Stimulated activated CD4-positive, alpha-beta T cell treated with anti-CD3 and anti-CD28 coated beads, Interleukin-15, amount 100 ng/mL, for 48 hours (primary cell): ENCODE measurements around the gene TMEM135.
"Not testable (repeated sequence)": the region's sequence is repeated elsewhere in the genome, so short reads cannot be mapped to it uniquely, and the experiment has no call there.

Experiments
- DNase-seq, 2 donors: peaks; one replicate each; pipeline ENCODE4 v3.0.0-alpha.2; 2020; ENCODE audit warnings: low read depth in 2 of 2

Gene TMEM135

DNA sequence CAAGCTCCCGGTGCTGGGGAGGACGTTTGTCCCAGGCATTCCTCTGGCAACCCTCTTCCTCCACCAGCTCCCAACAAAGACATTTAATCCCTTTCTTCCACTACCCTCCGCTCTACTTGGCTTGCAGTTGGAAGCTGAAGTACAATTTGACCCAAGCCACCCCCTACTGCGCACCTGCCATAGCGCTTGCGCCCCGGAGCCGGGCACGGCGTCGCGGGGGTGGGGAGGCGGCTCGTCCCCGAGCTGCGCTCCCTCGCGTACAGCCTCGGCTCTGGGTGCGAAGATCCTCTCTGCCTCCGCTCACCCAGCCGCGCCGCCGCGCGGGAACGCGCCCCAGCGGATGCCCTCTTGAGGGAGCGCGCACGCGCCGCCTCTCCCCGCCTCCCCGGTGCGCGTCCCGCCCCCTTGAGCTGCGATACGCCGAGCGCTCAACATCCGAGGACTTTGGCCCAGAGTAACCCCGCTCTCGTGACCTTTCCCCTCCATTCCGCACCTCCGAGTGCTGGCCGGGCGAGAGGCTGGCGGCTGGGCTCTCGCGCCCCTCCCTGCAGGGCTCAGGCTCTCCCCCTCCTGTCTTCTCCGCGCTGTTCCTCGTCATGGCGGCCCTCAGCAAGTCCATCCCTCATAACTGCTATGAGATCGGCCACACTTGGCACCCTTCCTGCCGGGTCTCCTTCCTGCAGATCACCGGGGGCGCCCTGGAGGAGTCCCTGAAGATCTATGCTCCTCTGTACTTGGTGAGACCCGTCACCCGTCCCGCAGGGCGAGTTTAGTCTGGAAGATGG is at the start of gene TMEM135:
Gene TMEM135, plus strand, starts transcription at position 485 of the 785 bp plus-strand sequence. Its CDS starts 112 bp downstream, at position 597.
- DNase-seq = peak; percentile 89 to 93

DNA sequence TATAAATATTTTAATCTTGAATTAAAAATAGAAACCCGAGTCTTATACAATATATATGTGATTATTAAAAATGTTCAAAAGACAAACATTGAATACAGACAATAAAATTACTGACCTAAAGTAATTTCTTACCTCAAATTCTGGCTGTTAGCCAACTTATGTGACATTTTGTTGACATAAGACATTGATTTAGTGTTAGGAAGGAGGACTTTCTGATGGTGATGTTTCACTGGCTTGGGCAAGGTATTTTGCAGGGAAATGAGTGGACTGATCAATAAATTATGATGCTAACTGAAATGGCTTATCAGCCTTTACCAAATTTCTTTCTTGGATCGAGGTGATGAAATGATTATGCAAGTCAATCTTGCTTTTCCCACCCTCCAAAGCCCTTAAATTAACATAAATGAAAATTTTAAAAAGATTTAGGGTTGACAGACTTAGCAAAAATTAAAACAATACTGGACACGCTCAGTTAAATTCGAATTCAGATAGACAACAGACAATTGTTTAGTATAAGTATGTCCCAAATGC is 49.3 kb upstream of the TMEM135 start:
- no peak for DNase-seq

DNA sequence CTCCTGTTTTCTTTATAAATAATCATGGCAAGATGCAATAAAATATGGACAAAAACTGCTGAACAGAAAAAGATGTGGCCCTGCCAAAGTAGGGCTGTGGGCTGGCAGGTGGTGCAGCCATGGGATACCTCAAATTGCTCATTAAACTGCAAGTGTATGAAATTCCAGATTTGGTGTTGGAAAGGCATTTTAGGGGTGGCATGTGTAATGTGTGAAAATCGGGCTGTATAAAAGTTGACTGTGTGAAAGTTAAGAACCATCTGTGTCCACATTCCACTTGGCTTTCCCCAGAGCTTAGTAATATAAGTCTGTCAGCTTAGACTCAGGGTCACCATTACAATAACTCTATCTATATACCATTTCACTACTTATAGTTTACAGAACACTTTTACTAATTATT is 47.7 kb upstream of the TMEM135 start:
- no peak for DNase-seq

DNA sequence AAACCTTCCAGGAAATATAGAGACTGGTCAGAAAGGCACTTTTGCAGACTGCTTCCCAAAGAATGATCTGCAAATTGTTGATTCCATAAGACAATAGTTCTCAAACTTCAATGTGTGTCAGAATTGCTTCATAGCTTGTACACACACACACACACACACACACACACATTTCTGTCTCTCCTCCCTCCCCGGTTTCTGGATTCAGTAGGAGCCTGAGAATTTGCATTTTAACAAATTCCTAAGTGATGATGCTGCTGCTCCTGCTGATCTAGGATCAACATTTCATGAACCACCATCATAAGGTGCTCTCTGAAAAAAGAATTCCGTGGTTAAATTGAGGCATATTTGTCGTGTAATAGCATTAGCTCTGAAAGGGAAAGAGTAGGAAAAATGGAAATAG is 47.2 kb upstream of the TMEM135 start:
- DNase-seq = no peak

DNA sequence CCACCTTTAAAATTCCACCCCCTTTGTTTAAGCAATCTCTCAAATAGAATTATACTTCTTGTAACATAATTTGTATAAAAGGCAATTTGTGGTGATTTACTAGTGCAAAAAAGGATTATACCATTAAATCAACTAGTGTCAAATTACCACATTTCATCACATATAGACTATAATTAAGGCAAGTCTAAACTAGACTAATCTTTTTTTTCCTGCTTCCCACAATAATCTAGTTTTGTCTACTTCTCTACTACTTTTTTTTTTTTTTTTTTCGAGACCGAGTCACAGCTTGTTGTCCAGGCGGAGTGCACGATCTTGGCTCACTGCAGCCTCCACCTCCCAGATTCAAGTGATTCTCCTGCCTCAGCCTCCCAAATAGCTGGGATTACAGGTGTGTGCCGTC is 46.4 kb upstream of the TMEM135 start:
- DNase-seq = no peak

DNA sequence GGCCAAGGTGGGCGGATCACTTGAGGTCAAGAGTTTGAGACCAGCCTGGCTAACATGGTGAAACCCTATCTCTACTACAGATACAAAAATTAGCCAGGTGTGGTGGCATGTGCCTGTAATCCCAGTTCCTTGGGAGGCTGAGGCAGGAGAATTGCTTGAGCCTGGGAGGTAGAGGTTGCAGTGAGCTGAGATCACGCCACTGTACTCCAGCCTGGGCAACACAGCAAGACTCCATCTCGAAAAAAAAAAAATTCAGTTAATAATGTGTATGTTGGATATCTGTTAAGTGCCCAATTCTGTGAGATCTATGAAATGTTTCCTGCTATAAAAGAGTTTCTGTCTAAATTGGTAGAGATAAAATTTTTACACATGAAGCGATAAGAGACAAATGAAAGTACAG is 45.4 kb upstream of the TMEM135 start:
- DNase-seq = not testable (repeated sequence)

DNA sequence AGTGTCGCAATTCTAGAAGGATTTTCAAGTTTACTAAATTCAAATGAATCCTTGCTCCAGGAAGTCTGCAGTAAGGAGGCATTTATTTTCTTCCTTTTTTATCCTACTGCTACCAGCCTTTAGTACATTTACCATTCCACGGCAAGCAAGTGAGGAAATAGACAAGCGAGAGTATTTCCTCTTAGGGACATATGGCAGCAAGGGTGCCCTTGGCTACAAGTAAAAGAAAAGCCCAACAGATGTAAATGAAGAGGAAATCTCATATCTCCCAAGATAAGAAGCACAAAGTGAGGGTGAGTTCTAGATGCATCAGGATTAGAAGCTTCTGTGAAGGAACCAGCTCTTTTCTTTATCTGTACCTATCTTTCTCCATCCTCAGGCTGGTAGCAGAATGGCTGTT is 44.7 kb upstream of the TMEM135 start:
- no peak for DNase-seq

DNA sequence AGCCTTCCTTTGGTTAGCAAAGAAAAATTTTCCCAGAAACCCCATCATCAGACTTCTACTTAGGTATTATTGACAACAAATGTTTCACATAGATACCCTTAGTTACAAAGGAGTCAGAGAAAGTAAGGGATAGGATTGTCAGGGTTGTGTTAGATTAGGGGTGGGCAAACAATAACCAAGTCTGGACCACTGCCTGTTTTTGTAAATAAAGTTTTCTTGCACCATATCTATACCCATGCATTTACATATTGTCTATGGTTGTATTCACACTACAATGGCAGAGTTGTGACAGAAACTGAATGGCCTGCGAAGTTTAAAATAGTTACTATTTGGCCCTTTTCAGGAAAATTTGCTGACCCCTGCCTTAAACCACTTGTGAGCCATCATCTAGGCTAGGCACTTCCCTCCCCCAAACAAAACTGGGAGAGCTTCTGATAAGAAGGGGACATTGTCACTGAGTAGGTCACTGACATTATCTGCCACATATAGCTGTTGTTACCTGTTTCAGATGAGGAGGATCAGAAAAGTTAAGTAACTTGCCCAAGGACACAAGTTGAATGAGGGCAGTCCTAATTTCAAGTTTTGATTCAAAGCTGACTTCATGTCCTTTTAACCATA is 40.7 kb upstream of the TMEM135 start:
- no peak for DNase-seq

DNA sequence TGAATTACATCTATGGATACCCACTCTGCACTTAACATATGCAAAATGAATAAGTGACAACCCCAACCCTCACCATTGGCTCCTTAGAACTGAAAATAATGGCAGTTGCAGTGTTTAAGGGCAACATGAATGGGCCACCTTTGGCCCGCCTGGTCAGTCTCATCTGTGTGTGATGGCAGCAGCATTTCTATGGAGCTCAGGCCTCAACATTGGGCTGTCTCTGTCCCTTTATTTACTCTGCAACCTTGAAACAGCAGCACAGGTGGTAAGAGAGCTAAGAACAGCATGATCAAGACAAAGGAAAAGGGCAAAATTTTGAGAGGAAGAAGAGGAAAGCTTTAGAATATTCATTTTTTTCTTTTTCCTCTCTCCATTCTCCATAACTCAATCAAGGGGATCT is 38.3 kb upstream of the TMEM135 start:
- no peak for DNase-seq

DNA sequence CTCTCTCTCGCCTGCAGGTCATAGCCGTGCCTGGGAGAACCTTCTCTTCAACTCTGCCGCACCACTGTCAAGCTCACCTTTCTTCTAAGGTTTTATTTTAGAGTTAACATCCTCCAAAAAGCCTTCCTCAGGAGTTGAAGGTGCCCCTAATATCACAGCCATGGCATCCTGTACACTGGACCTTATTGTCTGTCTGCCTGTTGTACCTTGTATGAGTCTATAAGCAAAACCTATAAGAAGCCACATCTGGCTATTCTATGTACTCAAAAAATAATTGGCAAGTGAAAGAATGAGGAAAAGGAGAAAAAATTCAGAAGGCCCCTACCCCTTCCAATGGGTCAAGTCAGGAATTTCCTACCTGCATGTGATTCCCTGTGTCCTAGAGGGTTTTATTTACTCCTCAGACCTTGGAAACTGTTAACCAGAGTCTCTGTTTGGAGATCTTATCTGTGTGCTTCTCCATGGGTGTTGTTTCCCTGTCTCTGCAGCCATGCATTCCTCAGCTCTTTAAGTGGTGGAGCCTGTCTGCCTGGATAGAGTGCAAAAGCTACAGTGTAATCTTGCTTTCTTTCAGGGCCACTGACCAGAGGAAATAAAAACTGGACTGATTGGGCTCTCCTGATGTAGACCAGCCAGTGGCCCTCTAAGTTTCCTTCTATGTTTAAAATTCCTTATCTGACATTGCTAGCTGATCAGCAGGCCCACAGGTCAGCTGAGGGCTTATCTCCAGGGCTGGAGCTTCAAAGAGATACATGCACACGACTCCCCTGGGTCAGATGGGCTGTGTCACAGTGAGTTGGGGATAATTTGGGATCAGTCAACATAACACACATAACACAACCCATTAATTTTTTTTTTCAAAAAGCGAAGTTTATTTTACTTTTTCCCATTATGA is 37.6 kb upstream of the TMEM135 start:
- no peak for DNase-seq

DNA sequence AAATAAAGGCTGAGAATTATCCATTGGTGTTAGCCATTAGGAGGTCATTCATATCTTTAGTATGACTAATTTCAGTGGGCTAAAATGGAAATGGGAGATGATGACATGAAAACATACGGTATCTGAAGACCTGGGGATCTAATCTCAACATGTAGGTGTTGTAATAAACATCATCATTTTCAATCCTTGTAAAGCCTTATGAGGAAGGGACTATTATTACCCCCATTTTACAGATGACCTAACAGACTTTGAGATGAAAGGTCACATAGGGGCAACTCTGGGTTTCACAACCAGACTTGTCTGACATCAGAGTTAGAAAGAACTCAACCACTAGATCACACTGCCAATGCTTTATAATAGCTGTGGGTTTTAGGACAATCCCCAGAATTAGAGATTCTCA is 34.8 kb upstream of the TMEM135 start:
- no peak for DNase-seq

DNA sequence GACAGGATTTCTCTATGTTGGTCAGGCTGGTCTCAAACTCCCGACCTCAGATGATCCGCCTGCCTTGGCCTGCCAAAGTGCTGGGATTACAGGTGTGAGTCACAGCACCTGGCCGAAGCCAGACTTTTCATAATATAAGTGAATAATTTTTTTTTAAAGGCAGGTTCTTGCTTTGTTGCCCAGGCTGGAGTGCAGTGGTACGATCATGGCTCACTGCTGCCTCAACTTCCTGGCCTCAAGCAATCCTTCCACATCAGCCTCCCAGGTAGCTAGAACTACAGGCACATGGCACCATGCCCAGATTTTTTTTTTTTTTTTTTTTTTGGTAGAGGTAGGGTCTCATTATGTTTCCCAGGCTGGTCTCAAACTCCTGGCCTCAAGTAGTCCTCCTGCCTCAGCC is 33.5 kb upstream of the TMEM135 start:
- DNase-seq = not testable (repeated sequence)

DNA sequence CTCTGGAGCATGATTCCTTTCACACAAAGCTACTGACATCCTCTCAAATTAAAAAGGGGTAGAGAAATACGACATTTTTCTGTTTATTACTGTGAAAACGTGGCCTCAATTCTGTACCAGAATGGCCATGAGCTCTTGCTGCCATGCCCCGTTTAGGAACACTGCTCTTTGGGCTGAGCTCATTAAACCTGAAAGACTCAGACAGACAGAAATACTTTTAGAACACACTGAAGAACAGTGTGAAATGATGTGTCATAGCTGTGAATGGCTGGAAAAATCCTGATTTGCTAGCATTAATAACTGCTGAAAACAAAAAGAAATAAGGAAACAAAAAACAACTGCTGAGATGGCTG is 32.2 kb upstream of the TMEM135 start:
- no peak for DNase-seq

DNA sequence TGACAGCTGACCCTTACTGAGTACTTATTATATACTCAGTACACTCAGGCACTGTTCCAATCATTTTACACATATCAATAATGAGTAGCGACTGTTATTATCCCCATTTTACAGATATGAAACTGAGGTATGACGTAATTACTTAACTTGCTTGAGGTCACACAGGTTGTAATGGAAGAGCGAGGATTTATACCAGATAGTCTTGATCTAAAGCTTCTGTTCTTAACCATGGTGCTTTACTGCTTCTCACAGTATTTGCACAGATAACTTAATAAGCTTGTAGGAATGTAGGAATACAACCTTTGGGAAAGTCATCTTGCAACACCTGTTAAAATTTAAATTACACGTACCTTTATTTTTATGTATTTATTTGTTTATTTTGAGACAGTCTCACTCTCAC is 31.7 kb upstream of the TMEM135 start:
- no peak for DNase-seq

DNA sequence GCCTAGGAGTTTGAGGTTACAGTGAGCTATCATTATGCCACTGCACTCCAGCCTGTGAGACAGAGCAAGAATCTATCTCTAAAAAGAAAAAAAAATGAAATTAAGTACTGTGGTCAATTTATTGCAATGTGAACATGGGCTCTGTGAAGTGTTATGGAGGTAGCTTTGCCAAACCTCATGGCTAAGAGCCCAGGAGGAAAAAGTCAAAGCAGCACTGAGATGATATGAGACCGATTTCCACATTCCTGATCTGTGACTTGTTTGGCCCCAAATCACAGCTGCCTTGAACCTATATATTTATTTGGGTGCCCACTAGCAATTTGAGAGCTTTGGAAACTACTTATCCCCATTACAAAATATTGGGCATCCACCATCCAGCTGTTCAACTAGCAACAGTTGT is 29.8 kb upstream of the TMEM135 start:
- no peak for DNase-seq

DNA sequence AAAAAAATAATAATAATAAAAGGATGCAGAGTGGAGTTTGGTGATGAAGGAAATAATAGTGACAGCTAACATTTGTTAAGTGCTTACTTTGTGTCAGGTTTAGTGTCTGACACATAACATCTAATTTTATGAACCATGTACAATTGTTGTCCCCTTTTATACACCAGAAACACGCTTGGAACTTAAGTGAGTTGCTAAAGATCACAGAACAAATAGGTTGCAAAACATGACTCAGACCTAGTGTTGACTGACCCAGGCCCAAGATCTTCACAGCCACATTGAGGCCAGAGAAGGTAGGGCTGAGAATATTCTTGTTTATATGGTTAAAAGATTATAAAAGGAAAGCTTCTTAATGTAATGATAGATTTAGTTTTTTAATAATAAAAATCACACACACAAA is 25.6 kb upstream of the TMEM135 start:
- DNase-seq = no peak

DNA sequence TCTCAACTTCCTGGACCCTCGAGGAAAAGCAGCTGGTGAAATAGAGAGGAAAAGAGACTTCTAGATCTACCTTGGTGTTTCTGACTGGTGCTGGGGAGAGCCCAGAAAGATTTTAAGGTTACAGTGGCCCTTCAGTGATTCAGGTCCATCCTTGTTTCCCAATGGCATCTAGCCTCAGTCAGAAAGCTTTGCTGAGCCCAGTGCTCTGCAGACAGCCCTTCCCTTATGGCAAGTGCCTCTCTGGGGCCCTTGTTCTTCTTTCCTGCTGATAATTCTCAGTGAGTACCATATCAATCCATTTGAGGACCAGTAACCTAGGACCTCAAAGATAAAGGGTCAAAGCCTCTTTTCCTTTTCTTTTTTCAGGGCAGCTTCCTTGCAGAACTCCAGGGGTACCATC is 25.1 kb upstream of the TMEM135 start:
- DNase-seq = no peak

DNA sequence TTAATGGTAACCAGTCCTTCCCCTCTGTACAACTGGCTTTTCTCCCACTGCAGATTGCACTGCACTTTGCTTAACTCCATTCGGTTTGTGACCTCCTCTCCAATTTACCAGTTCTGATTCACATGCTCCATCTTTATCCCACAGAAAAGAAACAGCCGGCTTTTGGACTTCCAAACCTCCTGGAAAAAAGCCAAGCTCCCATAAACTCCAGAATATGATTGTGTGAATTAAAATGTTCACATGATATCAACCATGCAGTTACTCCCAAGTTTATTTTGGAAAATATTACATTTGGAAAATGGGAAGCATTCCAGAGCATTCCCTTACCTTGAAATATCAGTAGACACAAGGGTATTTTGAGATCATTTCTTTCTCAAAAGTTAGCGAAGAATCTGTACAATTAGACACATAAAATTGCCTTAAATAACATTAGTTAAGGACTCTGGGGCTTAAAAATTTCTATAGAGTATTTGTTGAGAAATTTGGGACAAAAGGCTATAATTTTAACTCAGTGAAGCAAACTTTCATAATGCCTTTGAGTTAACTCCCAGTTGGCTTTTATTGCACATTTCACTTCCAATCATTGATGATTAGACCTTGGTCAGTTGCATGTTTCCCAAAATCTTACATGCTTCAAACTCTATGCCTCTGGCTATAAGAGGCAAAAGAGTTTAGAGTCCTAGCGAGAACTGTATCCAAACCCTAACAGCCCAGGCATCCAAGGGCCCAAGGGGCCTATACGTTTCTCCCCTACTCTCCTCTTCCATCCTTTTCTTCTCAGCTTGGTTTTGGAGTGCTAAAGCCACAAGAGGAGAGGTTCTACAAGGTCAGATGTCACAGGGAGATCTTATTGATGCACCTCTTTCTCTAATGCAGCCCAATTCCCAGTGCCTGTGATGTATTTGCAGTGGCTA is 23.6 kb upstream of the TMEM135 start:
- no peak for DNase-seq

DNA sequence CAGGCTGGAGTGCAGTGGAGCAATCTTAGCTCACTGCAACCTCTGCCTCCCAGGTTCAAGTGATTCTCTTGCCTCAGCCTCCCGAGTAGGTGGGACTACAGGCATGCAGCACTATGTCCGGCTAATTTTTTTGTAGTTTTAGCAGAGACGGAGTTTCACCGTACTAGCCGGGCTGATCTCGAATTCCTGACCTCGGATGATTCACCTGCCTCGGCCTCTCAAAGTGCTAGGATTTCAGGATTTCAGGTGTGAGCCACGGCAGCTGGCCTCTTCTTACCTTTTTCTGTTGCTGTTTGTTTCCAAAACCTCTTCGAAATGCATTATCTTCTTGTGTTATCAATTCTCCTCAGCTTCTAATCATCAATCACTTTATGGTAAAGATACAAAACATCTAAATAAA is 22.1 kb upstream of the TMEM135 start:
- DNase-seq = no peak

DNA sequence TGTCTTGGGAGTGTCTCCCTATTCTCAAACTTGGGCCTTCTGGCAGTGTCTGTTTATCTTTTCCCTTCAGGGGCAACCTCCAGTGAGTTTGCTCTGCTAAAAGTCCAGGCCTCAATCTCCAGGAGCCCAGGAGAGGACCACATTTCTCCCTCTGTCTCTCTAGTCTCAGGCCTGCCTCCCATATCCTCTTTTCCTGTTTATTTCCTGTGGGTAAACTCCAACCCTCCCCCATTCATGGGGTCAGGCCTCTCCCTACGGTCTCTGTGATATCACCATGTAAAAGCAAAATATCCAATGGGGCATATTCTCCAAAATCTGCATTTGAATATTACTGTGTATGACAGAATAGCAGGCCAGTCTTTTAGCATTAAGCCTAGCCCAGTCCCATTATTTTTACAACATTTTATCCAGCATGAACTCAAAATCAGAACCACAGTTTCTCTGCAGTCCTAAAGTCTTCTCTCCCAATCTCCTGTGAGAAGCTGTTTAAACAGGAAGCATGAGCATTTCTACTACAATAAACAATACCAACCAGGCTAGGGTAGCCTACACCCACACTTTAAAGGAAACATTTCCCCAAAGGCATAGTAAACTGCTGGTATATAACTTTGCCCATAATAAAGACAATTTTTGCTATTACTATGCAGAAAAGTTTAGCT is 18.0 kb upstream of the TMEM135 start:
- DNase-seq = no peak

DNA sequence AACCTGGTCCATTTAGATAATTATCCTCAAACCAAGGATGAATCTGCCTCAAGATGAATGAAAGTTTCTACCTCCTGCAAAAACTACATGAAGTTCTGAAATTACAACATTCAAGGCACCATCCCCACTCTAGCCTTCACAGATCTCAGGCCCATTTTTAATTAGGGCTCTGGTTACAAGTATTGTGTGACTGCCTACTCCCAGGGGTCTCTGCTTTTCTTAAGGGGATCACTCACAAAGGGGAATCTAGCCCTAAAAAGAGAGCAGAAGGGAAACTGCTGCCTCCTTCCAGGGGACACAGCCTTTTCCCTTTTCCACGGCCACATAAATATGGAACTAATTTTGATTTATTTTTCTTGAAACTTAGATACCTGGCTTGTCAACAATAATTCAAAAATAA is 17.4 kb upstream of the TMEM135 start:
- DNase-seq = no peak
